HepG2 (cell line): ENCODE results near the gene IRX5. TPM values are rescaled to one million over a fixed set of nuclear protein-coding genes. Genes with fewer than 3 reads are reported as not detected.

Source experiments
- HMG20A ChIP-seq: IDR thresholded peaks from 2 replicates; pipeline ENCODE4 v1.6.1; 2016; ENCODE audit warnings: borderline replicate concordance
- KIAA2018 ChIP-seq: sonication (generic); formaldehyde crosslinking; IDR thresholded peaks from 2 replicates; pipeline ENCODE4 v1.5.0; 2020; ENCODE audit warnings: mild to moderate bottlenecking, missing genetic modification reagents, borderline replicate concordance
- PCBP2 ChIP-seq: fragments of 200-400 bp; formaldehyde crosslinking; optimal IDR thresholded peaks from 2 replicates; pipeline ENCODE3; 2018; ENCODE audit warnings: low read length, low read depth; ENCODE audit not compliant: poor library complexity, severe bottlenecking
- SUZ12 ChIP-seq: fragments of 150-350 bp; IDR thresholded peaks from 2 replicates; pipeline ENCODE4 v1.6.1; 2014; ENCODE audit warnings: low read depth, low read length
- THAP8 ChIP-seq: sonication (generic); formaldehyde crosslinking; IDR thresholded peaks from 2 replicates; pipeline ENCODE4 v1.5.1; 2020; ENCODE audit warnings: missing genetic modification reagents, mild to moderate bottlenecking, borderline replicate concordance
- TRIM22 ChIP-seq: fragments of 450-650 bp; IDR thresholded peaks from 2 replicates; pipeline ENCODE4 v1.6.1; 2017
- ZNF282 ChIP-seq: fragments of 450-650 bp; IDR thresholded peaks from 2 replicates; pipeline ENCODE4 v1.6.1; 2018; ENCODE audit not compliant: partially characterized antibody
- ZNF570 ChIP-seq: sonication (generic); formaldehyde crosslinking; IDR thresholded peaks from 2 replicates; pipeline ENCODE4 v1.4.0; 2020; ENCODE audit warnings: mild to moderate bottlenecking, missing genetic modification reagents, borderline replicate concordance
- ZNF780A ChIP-seq: sonication (generic); formaldehyde crosslinking; IDR thresholded peaks from 2 replicates; pipeline ENCODE4 v1.8.0; 2022; ENCODE audit warnings: mild to moderate bottlenecking, missing genetic modification reagents, moderate library complexity
- ZSCAN20 ChIP-seq: sonication (generic); formaldehyde crosslinking; IDR thresholded peaks from 2 replicates; pipeline ENCODE4 v1.4.0; 2020; ENCODE audit warnings: missing genetic modification reagents, mild to moderate bottlenecking, borderline replicate concordance
- polyA plus RNA-seq, 8 experiments: library from polyadenylated mRNA; depleted of rRNA in 3 of 8; stranded (reverse) in 7 of 8; unstranded in 1 of 8; fragments of >200 nt; fragmentation: Illumina TruSeq in 4 of 8; extraction: Trizol in 4 of 8; gene quantifications; 2 replicates each; pipeline versions ENCODE4 v1.2.1 to v1.2.3, GENCODE V29; 2011 to 2016; ENCODE audit warnings: low read depth in 4 of 8, missing spikeins in 1 of 8, mixed read lengths in 1 of 8; ENCODE audit not compliant: insufficient read depth in 1 of 8
- total RNA-seq, 5 experiments: library from RNA; depleted of rRNA; stranded (reverse); fragments of >200 nt; fragmentation: Illumina TruSeq; extraction: Trizol; gene quantifications; 2 replicates each; pipeline ENCODE4 v1.2.3, GENCODE V29; 2016; ENCODE audit warnings: low read depth in 1 of 5
- TF ChIP-seq, protein P1 (sequence below): sonication (generic); formaldehyde crosslinking; IDR thresholded peaks from 2 replicates; pipeline ENCODE4 v1.5.0; 2020; ENCODE audit warnings: mild to moderate bottlenecking, missing genetic modification reagents, moderate library complexity

The IRX5 gene
- total and polyA plus RNA-seq, 2 of the 13 experiments (the other 11 are each of a cell fraction or from before 2014, with no cell fraction given): not detected

- TF ChIP-seq, protein P1, sequence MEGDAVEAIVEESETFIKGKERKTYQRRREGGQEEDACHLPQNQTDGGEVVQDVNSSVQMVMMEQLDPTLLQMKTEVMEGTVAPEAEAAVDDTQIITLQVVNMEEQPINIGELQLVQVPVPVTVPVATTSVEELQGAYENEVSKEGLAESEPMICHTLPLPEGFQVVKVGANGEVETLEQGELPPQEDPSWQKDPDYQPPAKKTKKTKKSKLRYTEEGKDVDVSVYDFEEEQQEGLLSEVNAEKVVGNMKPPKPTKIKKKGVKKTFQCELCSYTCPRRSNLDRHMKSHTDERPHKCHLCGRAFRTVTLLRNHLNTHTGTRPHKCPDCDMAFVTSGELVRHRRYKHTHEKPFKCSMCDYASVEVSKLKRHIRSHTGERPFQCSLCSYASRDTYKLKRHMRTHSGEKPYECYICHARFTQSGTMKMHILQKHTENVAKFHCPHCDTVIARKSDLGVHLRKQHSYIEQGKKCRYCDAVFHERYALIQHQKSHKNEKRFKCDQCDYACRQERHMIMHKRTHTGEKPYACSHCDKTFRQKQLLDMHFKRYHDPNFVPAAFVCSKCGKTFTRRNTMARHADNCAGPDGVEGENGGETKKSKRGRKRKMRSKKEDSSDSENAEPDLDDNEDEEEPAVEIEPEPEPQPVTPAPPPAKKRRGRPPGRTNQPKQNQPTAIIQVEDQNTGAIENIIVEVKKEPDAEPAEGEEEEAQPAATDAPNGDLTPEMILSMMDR: peak; percentile 55
- TF ChIP-seq PCBP2 (peak; percentile 84), ZSCAN20 (CRISPR knock-in tag) (no peak), SUZ12 (no peak), ZNF570 (no peak), TRIM22 (no peak), ZNF780A (no peak), ZNF282 (no peak), THAP8 (no peak), KIAA2018 (CRISPR knock-in tag) (no peak), HMG20A (no peak)
Observed at GRCh38 chr16:54957403-54958166, 26.9 kb downstream of the IRX5 start (continued).
